ENCODE measurements around the gene TRAF1.
A peak's percentile ranks its signal among the peaks of the same experiment; 100 is the strongest.

Gene TRAF1

DNA sequence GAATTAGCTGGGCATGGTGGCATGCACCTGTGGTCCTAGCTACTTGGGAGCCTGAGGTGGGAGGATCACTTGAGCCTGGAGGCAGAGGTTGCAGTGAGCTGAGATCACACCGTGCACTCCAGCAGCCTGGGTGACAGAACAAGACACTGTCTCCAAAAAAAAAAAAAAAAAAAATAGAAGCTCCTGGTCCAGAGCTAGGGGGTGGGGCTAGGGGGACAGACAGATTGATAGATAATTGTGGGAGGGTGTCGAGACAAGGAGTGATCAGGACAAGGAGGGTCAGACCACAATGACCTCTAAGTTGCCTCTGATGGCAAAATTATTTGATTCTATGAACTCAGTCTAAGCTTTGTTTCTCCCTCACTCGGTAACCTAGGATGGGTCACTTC, 43.0 kb downstream of the TRAF1 start:
- Histone ChIP-seq H3F3A (ENCODE audit: low read depth) (no peaks in the 10 kb centered on the region), H3K4me2 (ENCODE audit: low read depth, low read length, poor library complexity, severe bottlenecking) (no peak overlapping the region), H3K27me3 (ENCODE audit: insufficient read depth, low read length, poor library complexity, severe bottlenecking) (no peaks in the 10 kb centered on the region), H3K4me3 (ENCODE audit: low read length, poor library complexity, severe bottlenecking) (no peak overlapping the region), H3K4me1 (ENCODE audit: insufficient read depth, low read length, poor library complexity, severe bottlenecking) (peaks cover 52% of the 10 kb centered on the region), H3K9ac (ENCODE audit: low read depth, low read length, poor library complexity, severe bottlenecking) (no peak overlapping the region), H3K9me3 (ENCODE audit: insufficient read depth, low read depth, low read length) (no peaks in the 10 kb centered on the region), H4K20me1 (ENCODE audit: insufficient read depth, low read length, poor library complexity, severe bottlenecking) (no peaks in the 10 kb centered on the region), H3K36me3 (ENCODE audit: insufficient read depth, low read length) (no peaks in the 10 kb centered on the region), H3K79me2 (ENCODE audit: insufficient read depth, low read length) (peaks cover 2% of the 10 kb centered on the region; the same call in 1 of the 2 replicates), H3K9me2 (replicated peaks; ENCODE audit: low read depth, low read length) (no peaks in the 10 kb centered on the region), H2AFZ (ENCODE audit: low read length) (no peak overlapping the region)
- no peak for TF ChIP-seq EZH2phosphoT487 (IDR thresholded peaks at IDR 0.05; ENCODE audit: borderline replicate concordance)

DNA sequence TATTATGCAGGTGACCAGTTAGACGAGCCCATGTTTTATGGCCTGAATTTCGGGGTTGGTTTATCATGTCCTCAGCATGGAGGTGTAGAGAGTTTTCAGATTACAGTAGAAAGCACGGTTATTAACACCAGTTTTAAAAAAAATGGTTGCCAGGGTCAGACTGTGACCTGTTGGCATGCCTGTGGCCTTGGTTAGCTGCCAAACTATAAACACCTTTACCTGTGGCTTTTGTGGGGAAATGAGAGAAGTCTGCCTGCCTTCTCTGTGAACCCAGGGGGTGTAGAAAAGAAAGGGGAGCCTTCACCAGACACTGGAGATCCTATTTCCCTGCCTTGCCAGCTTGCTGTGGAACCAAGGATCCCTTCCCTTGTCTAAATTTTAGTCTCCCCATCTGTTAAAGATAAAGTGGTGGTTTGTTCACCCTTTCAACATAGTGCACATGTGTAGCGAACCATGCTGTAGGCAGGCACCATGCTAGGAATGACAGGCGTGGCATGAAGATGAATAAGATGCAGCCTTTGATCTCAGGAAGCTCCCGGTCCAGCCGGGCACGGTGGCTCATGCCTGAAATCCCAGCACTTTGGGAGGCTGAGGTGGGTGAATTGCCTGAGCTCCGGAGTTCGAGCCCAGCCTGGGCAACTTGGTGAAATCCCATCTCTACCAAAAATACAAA, 43.5 kb downstream of the TRAF1 start:
- no peak overlapping the region for H3K4me3 ChIP-seq (ENCODE audit: low read length, poor library complexity, severe bottlenecking)
- no peak for TF ChIP-seq EZH2phosphoT487 (IDR thresholded peaks at IDR 0.05; ENCODE audit: borderline replicate concordance)
- TF ChIP-seq, protein P1, sequence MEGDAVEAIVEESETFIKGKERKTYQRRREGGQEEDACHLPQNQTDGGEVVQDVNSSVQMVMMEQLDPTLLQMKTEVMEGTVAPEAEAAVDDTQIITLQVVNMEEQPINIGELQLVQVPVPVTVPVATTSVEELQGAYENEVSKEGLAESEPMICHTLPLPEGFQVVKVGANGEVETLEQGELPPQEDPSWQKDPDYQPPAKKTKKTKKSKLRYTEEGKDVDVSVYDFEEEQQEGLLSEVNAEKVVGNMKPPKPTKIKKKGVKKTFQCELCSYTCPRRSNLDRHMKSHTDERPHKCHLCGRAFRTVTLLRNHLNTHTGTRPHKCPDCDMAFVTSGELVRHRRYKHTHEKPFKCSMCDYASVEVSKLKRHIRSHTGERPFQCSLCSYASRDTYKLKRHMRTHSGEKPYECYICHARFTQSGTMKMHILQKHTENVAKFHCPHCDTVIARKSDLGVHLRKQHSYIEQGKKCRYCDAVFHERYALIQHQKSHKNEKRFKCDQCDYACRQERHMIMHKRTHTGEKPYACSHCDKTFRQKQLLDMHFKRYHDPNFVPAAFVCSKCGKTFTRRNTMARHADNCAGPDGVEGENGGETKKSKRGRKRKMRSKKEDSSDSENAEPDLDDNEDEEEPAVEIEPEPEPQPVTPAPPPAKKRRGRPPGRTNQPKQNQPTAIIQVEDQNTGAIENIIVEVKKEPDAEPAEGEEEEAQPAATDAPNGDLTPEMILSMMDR (conservative IDR thresholded peaks at IDR 0.05; ENCODE audit: low read length), result no peak
- H2AFZ ChIP-seq (ENCODE audit: low read length), result no peak overlapping the region
- H3K9me2 ChIP-seq (replicated peaks; ENCODE audit: low read depth, low read length), result no peaks in the 10 kb centered on the region
- no peaks in the 10 kb centered on the region for H3K27me3 ChIP-seq (ENCODE audit: insufficient read depth, low read length, poor library complexity, severe bottlenecking)
- H4K20me1 ChIP-seq (ENCODE audit: insufficient read depth, low read length, poor library complexity, severe bottlenecking), result no peaks in the 10 kb centered on the region
- H3K4me1 ChIP-seq (ENCODE audit: insufficient read depth, low read length, poor library complexity, severe bottlenecking), result peaks cover 58% of the 10 kb centered on the region
- no peak overlapping the region for H3K4me2 ChIP-seq (ENCODE audit: low read depth, low read length, poor library complexity, severe bottlenecking)
- H3K9ac ChIP-seq (ENCODE audit: low read depth, low read length, poor library complexity, severe bottlenecking), result no peak overlapping the region
- peaks cover 7% of the 10 kb centered on the region for H3K79me2 ChIP-seq (ENCODE audit: insufficient read depth, low read length)
- H3K9me3 ChIP-seq (ENCODE audit: insufficient read depth, low read depth, low read length), result no peaks in the 10 kb centered on the region
- H3K36me3 ChIP-seq (ENCODE audit: insufficient read depth, low read length), result no peaks in the 10 kb centered on the region
- no peaks in the 10 kb centered on the region for H3F3A ChIP-seq (ENCODE audit: low read depth)

DNA sequence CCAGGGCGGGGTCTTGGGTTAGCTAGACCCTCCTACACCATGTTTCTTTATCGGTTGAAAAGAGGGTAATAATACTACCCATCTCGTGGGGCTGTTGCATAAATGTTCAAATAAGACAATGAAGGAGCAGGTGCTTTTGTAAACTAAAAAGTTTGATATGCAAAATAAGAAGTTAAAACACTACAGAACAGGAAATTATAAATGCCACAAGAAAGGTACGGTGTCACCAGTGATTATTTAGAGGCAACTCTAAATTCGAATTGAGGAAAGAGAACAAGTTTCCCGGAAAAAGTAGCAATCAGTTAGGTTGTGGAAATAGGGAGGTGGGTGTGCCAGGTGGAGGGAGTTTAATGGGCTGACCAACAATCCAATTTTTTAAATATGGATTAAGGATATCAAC, 47.1 kb downstream of the TRAF1 start:
- Histone ChIP-seq H3K36me3 (ENCODE audit: insufficient read depth, low read length) (peaks cover 5% of the 10 kb centered on the region; the same call in 1 of the 2 replicates), H3K27me3 (ENCODE audit: insufficient read depth, low read length, poor library complexity, severe bottlenecking) (no peaks in the 10 kb centered on the region), H3K9me2 (replicated peaks; ENCODE audit: low read depth, low read length) (no peaks in the 10 kb centered on the region), H3K4me2 (ENCODE audit: low read depth, low read length, poor library complexity, severe bottlenecking) (peak overlapping the region; percentile 95), H3K79me2 (ENCODE audit: insufficient read depth, low read length) (peaks cover 38% of the 10 kb centered on the region), H3K9me3 (ENCODE audit: insufficient read depth, low read depth, low read length) (no peaks in the 10 kb centered on the region), H2AFZ (ENCODE audit: low read length) (no peak overlapping the region), H3K4me1 (ENCODE audit: insufficient read depth, low read length, poor library complexity, severe bottlenecking) (peaks cover 57% of the 10 kb centered on the region), H4K20me1 (ENCODE audit: insufficient read depth, low read length, poor library complexity, severe bottlenecking) (peaks cover 6% of the 10 kb centered on the region), H3F3A (ENCODE audit: low read depth) (peaks cover 8% of the 10 kb centered on the region; the same call in 1 of the 2 replicates), H3K9ac (ENCODE audit: low read depth, low read length, poor library complexity, severe bottlenecking) (peak overlapping the region; percentile 100), H3K4me3 (ENCODE audit: low read length, poor library complexity, severe bottlenecking) (peak overlapping the region; percentile 93)
- TF ChIP-seq, protein P1 (conservative IDR thresholded peaks at IDR 0.05; ENCODE audit: low read length), result no peak
- no peak for TF ChIP-seq EZH2phosphoT487 (IDR thresholded peaks at IDR 0.05; ENCODE audit: borderline replicate concordance)
